Measurements from ENCODE around the gene HSD17B2. TPM values are rescaled to one million over a fixed set of nuclear protein-coding genes. Genes with fewer than 3 reads are reported as not detected.

HSD17B2 gene
- total RNA-seq, 1 experiment from 2014 or later, result not detected

DNA sequence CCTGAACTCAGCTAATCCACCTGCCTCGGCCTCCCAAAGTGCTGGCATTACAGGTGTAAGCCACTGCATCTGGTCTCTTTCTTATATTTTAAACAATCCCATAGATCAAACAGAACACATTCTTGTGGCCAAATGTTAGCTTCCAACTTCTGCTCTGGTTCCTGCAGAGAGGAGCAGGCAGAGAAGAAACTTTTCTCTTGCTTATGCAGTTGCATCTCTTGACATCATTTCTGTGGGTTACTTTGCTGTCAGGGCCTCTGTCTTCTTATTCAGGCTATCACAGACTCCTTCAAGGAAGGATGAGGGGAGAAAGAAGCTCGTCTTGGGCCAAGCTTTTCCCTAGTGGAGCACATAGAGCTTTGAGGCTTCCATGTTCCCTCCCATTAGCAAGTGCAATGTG, 7.8 kb downstream of the HSD17B2 start:
- H4K20me1 ChIP-seq (ENCODE audit: insufficient read depth), result no peaks in the 10 kb centered on the region
- TF ChIP-seq REST (IDR thresholded peaks at IDR 0.05; ENCODE audit: low read depth), result no peak
- TF ChIP-seq CTCF (IDR thresholded peaks at IDR 0.05 in 2 of 3, conservative IDR thresholded peaks at IDR 0.05 in 1 of 3; ENCODE audit: borderline replicate concordance in 1 of 3, insufficient read depth in 1 of 3, low read depth in 2 of 3, low read length in 2 of 3), result no peak
- ATAC-seq (no peak), DNase-seq (ENCODE audit: low read depth, low spot score) (no peak)
- H3K27ac ChIP-seq (ENCODE audit: low read depth, low read length), result no peak overlapping the region
- no peak overlapping the region for H3K4me3 ChIP-seq (replicated peaks in 1 of 2; ENCODE audit: low read depth in 1 of 2, low read length in 2 of 2)
- no peaks in the 10 kb centered on the region for H3K9me3 ChIP-seq (ENCODE audit: control insufficient read depth in 1 of 2, insufficient read depth in 1 of 2, low read depth in 1 of 2, low read length in 2 of 2)
- ChIA-PET POLR2A (no interaction called here), CTCF (interaction anchor here (0.7 kb wide), 1 partner anchor 19 kb away, joined by 3 read pairs; no protein-coding TSS in a partner anchor), RAD21 (ENCODE audit: low non-redundant PET in 1 of 2, low total read pairs in 2 of 2, uncharacterized antibody in 2 of 2, unreplicated experiment in 2 of 2) (no interaction called here)
- H3K9me2 ChIP-seq (ENCODE audit: insufficient read depth), result no peaks in the 10 kb centered on the region
- H3K27me3 ChIP-seq (ENCODE audit: insufficient read depth, low read length), result peaks cover 53% of the 10 kb centered on the region
- H3K79me2 ChIP-seq (ENCODE audit: insufficient read depth, low read length), result no peaks in the 10 kb centered on the region
- no peak overlapping the region for H2AFZ ChIP-seq (ENCODE audit: low read depth, low read length, poor library complexity, severe bottlenecking)
- H3K36me3 ChIP-seq (ENCODE audit: control insufficient read depth in 1 of 2, insufficient read depth in 2 of 2, low read length in 2 of 2), result no peaks in the 10 kb centered on the region
- H3K4me1 ChIP-seq (ENCODE audit: control insufficient read depth in 1 of 2, insufficient read depth in 2 of 2, low read length in 2 of 2), result peaks cover 0 to 5% of the 10 kb centered on the region in 2 experiments; a peak in 1 of 4 replicates
- no TSS peak for BruUV-seq (replicated peaks)
- H3K9ac ChIP-seq (ENCODE audit: low read length), result no peak overlapping the region
- intact Hi-C loops (cut with micrococcal nuclease), result no loop called here
- no peak overlapping the region for H3K4me2 ChIP-seq (ENCODE audit: low read length)
